Measurements from ENCODE around the gene FER1L5.

DNA sequence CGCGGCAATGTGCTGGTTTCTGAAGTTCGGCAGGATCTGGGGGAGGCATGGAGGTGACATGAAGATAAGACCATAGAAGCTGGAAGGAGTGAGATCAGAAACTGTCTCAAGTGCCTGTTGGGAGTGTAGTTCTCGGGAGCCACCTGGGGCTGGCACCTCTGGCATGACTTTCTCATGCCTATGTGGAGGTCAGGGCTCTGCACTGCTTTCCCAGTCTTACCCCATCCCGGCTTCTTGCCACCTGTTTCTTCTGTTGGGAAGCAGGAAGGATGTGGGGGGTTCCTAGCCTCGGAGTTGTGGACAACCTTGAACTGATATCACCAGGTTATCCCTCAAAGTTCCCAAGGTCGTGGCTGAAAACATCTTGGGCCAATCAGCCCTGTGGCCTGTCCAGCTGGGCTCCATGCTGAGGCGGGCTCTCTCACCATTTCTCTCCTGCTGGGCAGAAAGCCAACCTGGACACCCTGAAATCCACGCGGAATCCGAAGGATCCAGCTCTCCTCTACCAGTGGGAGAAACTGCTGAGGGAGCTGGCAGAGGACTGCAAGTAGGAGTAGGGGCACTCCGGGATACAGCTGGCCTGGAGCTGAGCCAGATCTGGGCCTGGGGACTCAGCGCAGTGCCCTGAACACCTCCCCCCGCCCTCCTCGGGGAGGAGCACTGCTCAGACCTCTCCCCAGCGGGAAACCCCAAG lies 42.5 kb downstream of the FER1L5 start:
- TF ChIP-seq POLR2A (IDR thresholded peaks at IDR 0.05; ENCODE audit: low read depth, low read length) (no peak), TAF1 (IDR thresholded peaks at IDR 0.05; ENCODE audit: low read depth, low read length) (no peak), POLR2AphosphoS5 (IDR thresholded peaks at IDR 0.05; ENCODE audit: low read depth, low read length) (no peak)

Measured in GM12891 (cell line).